Transverse colon (tissue), 4 donors: ENCODE results near the gene RAD51C. TPM values are rescaled to one million over a fixed set of nuclear protein-coding genes. Genes with fewer than 3 reads are reported as not detected.

Experiments
- DNase-seq: peaks from one replicate; pipeline ENCODE4 v3.0.0-alpha.2; 2019
- H3K27ac ChIP-seq, 4 donors: fragments of 200-600 bp; sonication (generic); 2 replicates each; pipeline ENCODE4 v1.5.1; 2016 to 2018; ENCODE audit warnings: inconsistent platforms in 4 of 4
- H3K27me3 ChIP-seq: fragments of 200-600 bp; sonication (generic); 2 replicates; pipeline ENCODE4 v1.5.1; 2017; ENCODE audit warnings: inconsistent platforms
- H3K36me3 ChIP-seq, 4 donors: fragments of 200-600 bp; sonication (generic); 2 replicates each; pipeline ENCODE4 v1.5.1; 2017 to 2019; ENCODE audit warnings: inconsistent platforms in 4 of 4
- H3K4me1 ChIP-seq, 4 donors: fragments of 200-600 bp; sonication (generic); 2 replicates each; pipeline ENCODE4 v1.5.1; 2017 to 2020; ENCODE audit warnings: inconsistent platforms in 4 of 4
- H3K4me3 ChIP-seq, 4 donors: fragments of 200-600 bp; sonication (generic); 1 replicate in 1 of 4; 2 replicates in 3 of 4; pipeline versions ENCODE4 v1.5.1 to v1.6.1; 2017 to 2019; ENCODE audit warnings: inconsistent platforms in 4 of 4
- H3K9me3 ChIP-seq, 2 donors: fragments of 200-600 bp; sonication (generic); 2 replicates each; pipeline ENCODE4 v1.5.1; 2017 to 2019; ENCODE audit warnings: inconsistent platforms in 2 of 2
- CTCF ChIP-seq, 5 experiments: fragments of 200-600 bp in 3 of 5; fragments of 450-650 bp in 2 of 5; sonication (generic) in 3 of 5; IDR thresholded peaks; 1 replicate in 2 of 5; 2 replicates in 3 of 5; pipeline ENCODE4 v1.5.1; 2016 to 2017; ENCODE audit warnings: antibody characterized with exemption in 5 of 5, inconsistent platforms in 3 of 5, mild to moderate bottlenecking in 2 of 5, moderate library complexity in 1 of 5
- EP300 ChIP-seq: sonication (generic); formaldehyde crosslinking; IDR thresholded peaks from one replicate; pipeline ENCODE4 v1.6.1; 2017; ENCODE audit warnings: antibody characterized with exemption, low read depth
- POLR2A ChIP-seq: fragments of 450-650 bp; IDR thresholded peaks from one replicate; pipeline ENCODE4 v1.6.1; 2016; ENCODE audit warnings: antibody characterized with exemption, mild to moderate bottlenecking, moderate library complexity
- POLR2AphosphoS5 ChIP-seq, 3 donors: sonication (generic); formaldehyde crosslinking; IDR thresholded peaks; one replicate each; pipeline ENCODE4 v1.6.1; 2016; ENCODE audit warnings: antibody characterized with exemption in 3 of 3
- WGBS, 2 donors: methylation state at CpG; one replicate each; pipeline ENCODE4 v1.1.5; 2018; ENCODE audit warnings: low coverage in 1 of 2; 5-methylcytosine and 5-hydroxymethylcytosine counted together
- in situ Hi-C, 4 donors: fragments of 200-750 bp; cut with MboI; loops; one replicate each; pipeline versions ENCODE4 v1.15.0 to v1.15.1; 2017; ENCODE audit warnings: low sequenced_read_pairs in 3 of 4, low pct_ligation_motif_present in 1 of 4, low pct_unique_long_range_greater_than_20kb in 1 of 4
- intact Hi-C: fragments of 100-400 bp; cut with DNase I; formaldehyde crosslinking; loops from one replicate; pipeline ENCODE4 v1.15.1; 2023; ENCODE audit warnings: low total_unique reads
- total RNA-seq, 4 donors: library from RNA; depleted of rRNA; stranded (reverse); fragments of >200 nt; gene quantifications; one replicate each; pipeline ENCODE4 v1.1.0, GENCODE V29; 2016

Gene RAD51C
- total RNA-seq, 4 donors from 2014 or later = 4.9 to 37.0 (median 9.2) TPM

- intact Hi-C loops = loop anchor here (10.0 kb wide), 1 partner anchor 170 kb away; no protein-coding TSS in a partner anchor
- TF ChIP-seq POLR2AphosphoS5 (IDR thresholded peaks at IDR 0.05) (no peak), POLR2A (no peak), EP300 (no peak), CTCF (IDR thresholded peaks at IDR 0.05) (no peak)
- Histone ChIP-seq H3K27ac (no peak overlapping the region), H3K4me3 (no peak overlapping the region), H3K9me3 (no peaks in the 10 kb centered on the region), H3K36me3 (no peaks in the 10 kb centered on the region), H3K27me3 (no peaks in the 10 kb centered on the region), H3K4me1 (peaks cover 5 to 21% (median 8%) of the 10 kb centered on the region in 4 donors)
- no peak for DNase-seq
- in situ Hi-C loops = no loop called here
- 90 to 92% methylated on average over 4 to 8 of the region's 8 CpGs for WGBS, 2 donors
These were observed 1.9 kb downstream of the RAD51C start for GRCh38 chr17:58694302-58694701.

GRCh38 chr17:58694826-58695225, 2.4 kb downstream of the RAD51C start:
- 78 to 97% methylated on average over 1 of the region's 1 CpG for WGBS, 2 donors
- intact Hi-C loops = loop anchor here (10.0 kb wide), 1 partner anchor 170 kb away; no protein-coding TSS in a partner anchor
- no peaks in the 10 kb centered on the region for H3K27me3 ChIP-seq
- H3K4me3 ChIP-seq = no peak overlapping the region
- in situ Hi-C loops = no loop called here
- no peak overlapping the region for H3K27ac ChIP-seq
- H3K36me3 ChIP-seq = no peaks in the 10 kb centered on the region
- TF ChIP-seq CTCF (IDR thresholded peaks at IDR 0.05) (no peak), POLR2AphosphoS5 (IDR thresholded peaks at IDR 0.05) (no peak), EP300 (no peak), POLR2A (no peak)
- peaks cover 5 to 21% (median 8%) of the 10 kb centered on the region in 4 donors for H3K4me1 ChIP-seq
- no peak for DNase-seq
- no peaks in the 10 kb centered on the region for H3K9me3 ChIP-seq

- DNase-seq = no peak
- H3K27me3 ChIP-seq = no peaks in the 10 kb centered on the region
- TF ChIP-seq POLR2AphosphoS5 (IDR thresholded peaks at IDR 0.05) (no peak), EP300 (no peak), CTCF (IDR thresholded peaks at IDR 0.05) (no peak)
- H3K9me3 ChIP-seq = no peaks in the 10 kb centered on the region
- no peaks in the 10 kb centered on the region for H3K4me1 ChIP-seq
- 94 to 95% methylated on average over 8 to 11 of the region's 11 CpGs for WGBS, 2 donors
- intact Hi-C loops (loop anchor here (10.0 kb wide), 1 partner anchor 175 kb away; no protein-coding TSS in a partner anchor), in situ Hi-C loops (loop anchor here in 1 of 4 donors (10.0 kb wide), 1 partner anchor 305 kb away; no protein-coding TSS in a partner anchor)
- no peaks in the 10 kb centered on the region for H3K36me3 ChIP-seq
- no peak overlapping the region for H3K27ac ChIP-seq
- H3K4me3 ChIP-seq = no peak overlapping the region
These were observed 7.4 kb downstream of the RAD51C start for GRCh38 chr17:58699771-58700170.

GRCh38 chr17:58702045-58702476, 9.7 kb downstream of the RAD51C start:
- TF ChIP-seq POLR2A (no peak), POLR2AphosphoS5 (IDR thresholded peaks at IDR 0.05) (no peak), CTCF (IDR thresholded peaks at IDR 0.05) (no peak)
- no peak overlapping the region for H3K27ac ChIP-seq
- H3K9me3 ChIP-seq = no peaks in the 10 kb centered on the region
- H3K27me3 ChIP-seq = no peaks in the 10 kb centered on the region
- H3K4me1 ChIP-seq = no peaks in the 10 kb centered on the region
- no peaks in the 10 kb centered on the region for H3K36me3 ChIP-seq
- intact Hi-C loops = no loop called here
- WGBS, 2 donors = 80 to 86% methylated on average over 5 of the region's 5 CpGs
- H3K4me3 ChIP-seq = no peak overlapping the region
- no peak for DNase-seq
- in situ Hi-C loops = loop anchor here in 1 of 4 donors (10.0 kb wide), 1 partner anchor 303 kb away; no protein-coding TSS in a partner anchor
